Measurements from ENCODE around the gene P3H3.
A peak's percentile ranks its signal among the peaks of the same experiment; 100 is the strongest.

The P3H3 gene

GRCh38 chr12:6827437-6827911 is 733 bp upstream of the P3H3 start:
- DNase-seq (ENCODE audit: low spot score), result peak; percentile 65

GRCh38 chr12:6828781-6829535 is 751 bp downstream of the P3H3 start:
- DNase-seq (ENCODE audit: low spot score), result no peak

- no peak for DNase-seq (ENCODE audit: low spot score)
Observed at GRCh38 chr12:6829536-6830220, 1.5 kb downstream of the P3H3 start.

- no peak for DNase-seq (ENCODE audit: low spot score)
Observed at GRCh38 chr12:6830286-6830890, 2.2 kb downstream of the P3H3 start.

DNA sequence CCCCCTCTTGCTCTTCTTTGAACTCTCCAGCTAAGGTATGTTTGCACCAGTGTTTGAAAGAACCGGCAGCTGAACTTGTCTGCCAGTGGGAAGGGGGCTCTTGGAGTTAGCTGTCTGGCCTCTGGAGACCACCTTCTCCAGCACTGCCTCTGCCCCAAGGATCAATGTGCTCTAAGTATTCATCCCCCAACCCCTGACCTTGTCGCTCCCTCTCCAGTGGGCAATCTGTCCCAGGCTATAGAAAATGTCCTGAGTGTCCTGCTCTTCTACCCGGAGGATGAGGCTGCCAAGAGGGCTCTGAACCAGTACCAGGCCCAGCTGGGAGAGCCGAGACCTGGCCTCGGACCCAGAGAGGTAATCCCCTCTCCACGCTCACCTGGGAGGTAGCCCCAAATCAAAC is 2.8 kb downstream of the P3H3 start:
- DNase-seq (ENCODE audit: low spot score), result no peak

DNA sequence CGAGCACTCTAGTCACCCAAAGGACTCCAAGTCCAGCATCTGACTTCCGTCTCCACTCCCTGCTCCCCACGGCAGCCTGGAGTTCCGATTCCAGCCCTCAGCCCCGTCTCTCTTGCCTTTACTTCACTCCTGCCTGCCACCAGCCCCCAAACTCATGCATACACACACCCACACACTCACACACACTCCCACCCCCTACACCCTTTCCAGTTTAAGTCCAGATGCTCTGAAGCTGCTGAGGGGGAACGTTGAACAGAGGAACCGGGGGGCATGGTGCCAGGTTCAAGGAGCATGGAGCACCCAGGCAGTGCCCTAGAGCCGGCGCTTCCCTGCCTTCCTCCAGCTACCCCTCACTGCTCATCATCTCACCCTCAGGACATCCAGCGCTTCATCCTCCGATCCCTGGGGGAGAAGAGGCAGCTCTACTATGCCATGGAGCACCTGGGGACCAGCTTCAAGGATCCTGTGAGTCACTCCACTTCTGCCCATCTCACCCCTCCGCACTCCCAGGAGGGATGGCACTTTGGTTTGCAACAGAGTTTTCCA is 3.3 kb downstream of the P3H3 start:
- DNase-seq (ENCODE audit: low spot score), result no peak

GRCh38 chr12:6832125-6832524 is 3.9 kb downstream of the P3H3 start:
- no peak for DNase-seq (ENCODE audit: low spot score)

DNA sequence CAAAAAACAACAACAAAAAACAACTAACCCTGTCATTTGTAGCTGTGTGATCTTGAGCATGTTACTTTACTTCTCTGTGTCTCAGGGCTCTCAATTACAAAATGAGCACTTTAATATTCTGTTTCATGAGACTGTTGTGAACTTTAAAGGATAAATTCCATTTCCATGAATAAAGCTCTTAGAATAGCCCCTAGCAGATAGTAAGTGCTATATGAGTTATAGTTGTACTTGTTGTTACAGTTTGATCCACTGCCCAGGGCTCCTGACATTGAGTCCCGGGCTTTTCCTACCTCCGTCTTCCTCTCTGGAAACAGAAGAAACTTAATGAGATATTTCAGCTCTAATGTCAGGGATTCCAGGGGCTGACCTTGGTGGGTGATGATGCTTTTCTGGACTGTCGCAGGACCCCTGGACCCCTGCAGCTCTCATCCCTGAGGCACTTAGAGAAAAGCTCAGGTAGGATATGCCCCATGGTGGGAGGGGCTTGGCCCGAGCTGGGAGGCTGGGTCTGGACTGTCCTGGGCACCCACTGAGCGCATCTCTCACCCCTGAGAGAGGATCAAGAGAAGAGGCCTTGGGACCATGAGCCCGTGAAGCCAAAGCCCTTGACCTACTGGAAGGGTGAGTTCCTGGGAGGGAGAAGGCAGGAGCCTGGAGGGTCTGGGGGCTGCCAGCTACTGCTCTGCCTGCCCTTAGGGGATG is 5.1 kb downstream of the P3H3 start:
- DNase-seq (ENCODE audit: low spot score), result no peak

- DNase-seq (ENCODE audit: low spot score), result no peak
Observed at GRCh38 chr12:6834254-6834653, 6.0 kb downstream of the P3H3 start.

GRCh38 chr12:6834873-6835272 is 6.7 kb downstream of the P3H3 start:
- DNase-seq (ENCODE audit: low spot score), result peak; percentile 78

GRCh38 chr12:6836851-6837250 is 8.6 kb downstream of the P3H3 start:
- DNase-seq (ENCODE audit: low spot score), result no peak

- no peak for DNase-seq (ENCODE audit: low spot score)
Observed at GRCh38 chr12:6837370-6838060, 9.3 kb downstream of the P3H3 start.

- DNase-seq (ENCODE audit: low spot score), result no peak
Observed at GRCh38 chr12:6838854-6839253, 10.6 kb downstream of the P3H3 start.

DNA sequence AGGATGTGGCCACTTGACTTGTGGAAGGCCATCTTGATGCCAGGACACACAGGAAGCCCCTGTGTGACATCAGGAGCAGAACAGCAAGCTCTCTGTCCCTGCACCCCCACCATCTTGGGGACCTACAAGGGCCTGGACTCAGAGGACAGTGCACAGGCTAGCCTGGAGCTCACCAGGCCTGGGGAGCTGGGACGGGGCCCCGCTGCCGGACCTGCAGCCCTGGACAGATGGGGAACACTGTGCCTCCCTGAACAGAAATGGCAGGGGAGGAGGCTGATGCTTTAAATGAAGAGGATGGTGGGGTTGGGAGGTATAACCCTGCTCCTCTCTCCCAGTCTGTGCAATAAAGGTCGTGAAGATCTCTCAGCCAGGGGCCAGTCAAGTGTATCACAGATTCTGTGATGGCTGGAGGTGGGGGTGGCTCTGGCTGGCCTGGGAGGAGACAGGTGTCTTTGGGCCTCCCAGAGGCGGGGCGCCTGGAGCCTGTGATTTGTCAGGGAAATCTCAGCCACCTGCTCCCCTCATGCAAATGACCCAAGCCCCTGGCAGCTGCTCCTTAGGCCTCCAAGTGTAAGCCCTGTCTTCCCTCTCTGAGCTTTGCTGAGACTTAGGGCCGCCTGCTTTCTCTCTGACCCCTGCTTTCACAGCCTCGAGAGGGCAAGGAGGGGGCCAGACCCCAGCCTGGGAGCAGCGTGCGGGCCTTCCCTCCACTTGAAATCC is 11.4 kb downstream of the P3H3 start:
- DNase-seq (ENCODE audit: low spot score), result no peak

- DNase-seq (ENCODE audit: low spot score), result no peak
Observed at GRCh38 chr12:6840330-6840729, 12.1 kb downstream of the P3H3 start.

GRCh38 chr12:6840761-6841515 is 12.7 kb downstream of the P3H3 start, which contains the start of gene GNB3:
Gene GNB3, plus strand, starts transcription at chr12:6840925. Its CDS starts 363 bp downstream, at chr12:6841288.
- DNase-seq (ENCODE audit: low spot score), result no peak

DNA sequence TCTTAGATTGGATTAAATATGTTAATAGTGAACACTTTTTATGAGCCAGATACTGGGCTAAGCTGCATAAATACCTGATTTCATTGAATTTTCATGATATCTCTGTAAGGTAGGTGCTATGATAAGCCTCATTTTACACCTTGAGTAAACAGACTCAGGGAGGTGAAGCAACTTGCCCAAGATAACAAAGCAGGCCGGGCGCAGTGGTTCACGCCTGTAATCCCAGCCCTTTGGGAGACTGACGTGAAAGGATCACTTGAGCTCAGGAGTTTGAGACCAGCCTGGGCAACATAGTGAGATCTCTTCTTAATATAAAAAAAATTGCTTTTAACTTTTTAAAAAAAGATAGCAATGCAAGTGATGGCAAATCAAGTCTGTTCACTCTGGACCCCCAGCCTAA is 13.9 kb downstream of the P3H3 start:
- no peak for DNase-seq (ENCODE audit: low spot score)

- DNase-seq (ENCODE audit: low spot score), result no peak
Observed at GRCh38 chr12:6843118-6843902, 15.1 kb downstream of the P3H3 start.

GRCh38 chr12:6845395-6845794 is 17.2 kb downstream of the P3H3 start:
- DNase-seq (ENCODE audit: low spot score), result no peak
